Airway epithelial cell (primary cell): ENCODE results near the gene MAB21L2. TPM values are rescaled to one million over a fixed set of nuclear protein-coding genes. Genes with fewer than 3 reads are reported as not detected.

Source experiments
- total RNA-seq: library from RNA; depleted of rRNA; stranded (reverse); fragments of >200 nt; gene quantifications from 2 replicates; pipeline ENCODE4 v1.2.3, GENCODE V29; 2015

The MAB21L2 gene
- total RNA-seq: not detected in 2 replicates

DNA sequence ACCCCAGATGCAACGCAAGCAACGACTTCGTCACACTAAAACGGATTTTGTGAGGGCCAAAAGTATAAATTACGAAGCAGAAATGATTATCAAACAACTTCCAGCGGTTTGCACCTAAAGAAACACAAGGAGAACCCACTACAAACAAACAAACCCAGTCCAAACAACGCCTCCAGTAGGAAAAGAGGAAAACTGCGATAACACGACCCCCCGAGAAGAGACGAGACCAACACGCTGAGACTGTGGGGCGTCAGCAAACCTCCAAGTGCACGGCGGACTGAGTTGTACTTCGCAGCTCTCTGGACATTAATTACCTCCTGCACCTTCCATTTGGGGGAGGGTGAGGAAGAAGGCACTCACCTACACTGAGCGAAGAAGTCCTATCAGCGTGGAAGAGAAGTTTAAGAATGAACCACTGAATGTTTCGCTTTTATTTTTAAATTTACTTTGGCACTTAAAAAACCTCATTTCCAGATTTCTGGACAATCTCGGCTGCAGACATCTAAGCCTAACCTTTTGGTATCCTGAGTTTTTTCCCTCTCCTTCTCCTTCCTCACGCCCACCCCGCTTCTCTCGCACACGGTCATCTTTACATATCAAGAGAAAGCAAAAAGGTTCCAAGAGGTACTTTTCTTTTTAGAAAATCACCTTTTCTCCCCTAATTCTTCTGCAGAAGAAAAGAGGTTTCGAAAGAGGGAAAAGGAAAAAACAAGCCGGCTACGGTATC, at the start of gene MAB21L2:
Gene MAB21L2, plus strand, starts transcription at position 6 of the 727 bp plus-strand sequence. CDS start 879 bp downstream, outside the sequence.

